C4-2B (cell line): Measurements from ENCODE around the gene TCERG1L.

Experiments
- H3K27ac ChIP-seq: fragments of 450-650 bp; 2 replicates; pipeline ENCODE4 v1.5.1; 2017
- CTCF ChIP-seq: fragments of 450-650 bp; conservative IDR thresholded peaks from 2 replicates; pipeline ENCODE4 v1.5.1; 2017; ENCODE audit warnings: mild to moderate bottlenecking
- ZFX ChIP-seq: fragments of 450-650 bp; IDR thresholded peaks from 2 replicates; pipeline ENCODE4 v1.6.1; 2017

The TCERG1L gene

GRCh38 chr10:131277278-131277677 is 34.2 kb downstream of the TCERG1L start:
- no peak for TF ChIP-seq CTCF
- TF ChIP-seq ZFX, result no peak
- no peak overlapping the region for H3K27ac ChIP-seq

DNA sequence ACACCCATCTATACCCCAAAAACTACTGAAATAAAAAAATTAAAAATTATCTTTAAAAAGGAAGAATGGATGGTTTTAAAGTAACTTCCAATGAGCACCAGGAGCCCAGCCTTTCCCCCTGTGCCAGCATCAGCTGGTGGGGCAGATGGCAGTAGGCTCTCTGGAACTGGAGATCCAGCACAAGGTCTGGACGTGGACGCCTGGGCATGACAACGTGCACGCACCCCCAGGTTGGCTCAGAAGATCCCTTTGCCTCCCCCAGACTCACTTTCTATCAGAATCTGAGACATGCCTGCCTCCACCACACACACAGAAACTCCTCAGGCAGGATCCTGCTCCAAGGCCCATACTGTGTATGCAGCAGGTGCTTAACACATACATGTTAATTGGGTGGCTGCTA is 35.8 kb downstream of the TCERG1L start:
- no peak overlapping the region for H3K27ac ChIP-seq

DNA sequence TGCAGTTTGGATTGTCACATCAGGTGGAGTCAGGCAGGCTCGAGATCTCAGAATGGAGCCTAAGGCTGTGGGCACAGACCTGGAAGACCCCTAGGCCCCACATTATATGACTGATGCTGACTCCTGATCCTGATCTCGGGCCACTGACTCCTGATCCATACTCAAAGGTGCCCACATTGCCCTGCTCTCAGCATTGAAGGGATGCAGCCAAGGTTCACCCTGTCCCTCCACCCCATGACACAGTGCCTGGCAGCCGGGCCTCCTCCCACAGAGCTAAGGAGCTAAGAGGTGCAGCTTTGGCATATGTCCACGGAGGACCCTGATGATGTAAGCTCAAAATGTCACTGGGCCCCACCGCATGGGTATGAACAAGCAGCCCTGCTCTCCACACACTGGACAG is 36.6 kb downstream of the TCERG1L start:
- no peak for TF ChIP-seq ZFX
- H3K27ac ChIP-seq, result no peak overlapping the region

More for the DNA sequence above, 35.8 kb downstream of the TCERG1L start:
- TF ChIP-seq ZFX, result no peak
- no peak for TF ChIP-seq CTCF

DNA sequence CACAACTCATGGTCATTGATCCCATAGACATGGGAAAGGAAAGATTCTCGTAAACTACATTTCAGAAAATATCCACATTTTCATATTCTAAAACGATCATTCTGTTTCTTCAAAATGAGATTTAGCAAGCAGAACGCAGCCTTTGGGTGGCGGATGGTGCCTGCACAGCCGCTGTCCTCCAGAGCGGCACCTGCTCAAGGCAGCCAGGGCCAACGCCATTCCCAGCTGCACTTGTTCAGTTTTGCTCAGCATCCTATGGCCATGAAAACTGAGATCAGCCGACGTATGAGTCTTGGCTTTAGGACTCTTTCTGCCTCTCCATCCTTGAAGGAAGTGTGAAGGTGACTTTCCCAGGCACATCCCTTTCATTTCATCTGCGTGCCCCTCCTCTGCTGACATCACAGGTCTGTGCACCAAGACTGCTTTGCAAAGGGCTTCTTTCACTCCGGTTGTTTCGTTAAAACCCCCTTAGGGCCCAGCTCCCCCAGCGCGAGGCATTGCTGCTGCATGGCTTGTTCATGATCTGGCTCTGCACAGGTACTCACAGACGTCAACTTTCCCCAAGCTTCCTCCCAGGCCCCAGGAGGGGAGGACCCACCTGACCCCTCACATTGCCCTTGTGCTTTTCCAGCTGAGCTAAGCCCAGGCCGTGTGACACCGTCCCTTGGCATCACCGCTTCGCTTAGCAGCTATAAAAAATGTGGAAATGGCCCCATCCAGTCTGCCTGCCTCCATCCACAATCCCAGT is 37.2 kb downstream of the TCERG1L start:
- H3K27ac ChIP-seq, result no peak overlapping the region
- TF ChIP-seq ZFX (no peak), CTCF (no peak)

DNA sequence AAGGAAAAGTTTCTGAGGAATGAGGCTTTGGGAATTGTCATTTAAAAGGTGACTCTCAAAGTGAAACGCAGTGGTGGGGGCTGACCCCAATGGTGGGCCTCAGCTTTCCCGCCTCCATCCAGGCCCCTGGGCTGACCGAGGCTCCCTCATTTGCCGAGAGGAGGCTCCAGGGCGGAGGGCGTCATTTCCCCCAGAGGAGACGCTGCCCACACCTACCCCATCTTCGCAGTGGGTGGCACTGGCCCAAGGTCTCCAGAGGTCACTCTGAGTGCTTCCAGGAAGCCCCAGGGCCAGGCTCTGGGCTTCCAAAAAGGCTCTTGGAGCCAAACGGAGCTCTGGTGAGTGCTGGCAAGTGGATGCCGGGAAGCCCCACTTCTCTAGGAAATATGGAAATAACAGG is 38.0 kb downstream of the TCERG1L start:
- no peak overlapping the region for H3K27ac ChIP-seq
- TF ChIP-seq ZFX, result no peak
- TF ChIP-seq CTCF, result no peak

DNA sequence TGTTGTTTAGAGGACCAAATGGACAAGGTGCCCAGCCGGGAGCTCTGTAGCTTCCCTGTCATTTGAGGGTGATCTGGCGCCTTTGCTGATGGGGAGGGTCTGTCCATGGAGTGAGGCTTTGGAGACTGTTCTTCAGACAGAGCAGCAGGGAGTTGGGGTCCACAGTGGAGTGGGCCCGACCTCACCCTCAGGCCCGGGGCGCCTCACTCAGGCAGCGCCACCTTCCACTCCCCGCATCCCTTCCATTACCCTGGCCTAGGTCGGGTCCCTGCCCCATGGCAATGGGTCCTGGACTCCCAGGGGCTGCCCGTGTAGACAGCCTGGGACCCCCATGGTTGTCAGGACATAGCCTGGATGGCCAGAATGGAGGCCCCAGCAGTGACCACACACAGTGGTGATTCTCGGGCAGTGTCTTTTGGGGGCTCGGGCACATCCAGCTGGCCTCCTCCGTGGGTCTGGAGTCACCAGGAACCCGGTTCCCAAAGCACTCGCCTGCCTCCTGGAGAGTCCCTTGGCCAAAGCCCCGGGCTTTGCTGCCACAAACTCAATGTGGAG is 38.5 kb downstream of the TCERG1L start:
- no peak overlapping the region for H3K27ac ChIP-seq
- TF ChIP-seq ZFX (no peak), CTCF (no peak)

- TF ChIP-seq CTCF (no peak), ZFX (no peak)
- no peak overlapping the region for H3K27ac ChIP-seq
Observed at GRCh38 chr10:131271966-131272365, 39.6 kb downstream of the TCERG1L start.

GRCh38 chr10:131271195-131271880 is 40.2 kb downstream of the TCERG1L start:
- no peak for TF ChIP-seq ZFX
- TF ChIP-seq CTCF, result no peak
- H3K27ac ChIP-seq, result no peak overlapping the region
